D341Med (cell line): ENCODE measurements around the gene IPO7.
"Not testable (repeated sequence)": the region's sequence is repeated elsewhere in the genome, so short reads cannot be mapped to it uniquely, and the experiment has no call there.

Experiments
- DNase-seq: peaks from one replicate; pipeline ENCODE4 v3.0.0; 2012; ENCODE audit warnings: low spot score

The IPO7 gene

DNA sequence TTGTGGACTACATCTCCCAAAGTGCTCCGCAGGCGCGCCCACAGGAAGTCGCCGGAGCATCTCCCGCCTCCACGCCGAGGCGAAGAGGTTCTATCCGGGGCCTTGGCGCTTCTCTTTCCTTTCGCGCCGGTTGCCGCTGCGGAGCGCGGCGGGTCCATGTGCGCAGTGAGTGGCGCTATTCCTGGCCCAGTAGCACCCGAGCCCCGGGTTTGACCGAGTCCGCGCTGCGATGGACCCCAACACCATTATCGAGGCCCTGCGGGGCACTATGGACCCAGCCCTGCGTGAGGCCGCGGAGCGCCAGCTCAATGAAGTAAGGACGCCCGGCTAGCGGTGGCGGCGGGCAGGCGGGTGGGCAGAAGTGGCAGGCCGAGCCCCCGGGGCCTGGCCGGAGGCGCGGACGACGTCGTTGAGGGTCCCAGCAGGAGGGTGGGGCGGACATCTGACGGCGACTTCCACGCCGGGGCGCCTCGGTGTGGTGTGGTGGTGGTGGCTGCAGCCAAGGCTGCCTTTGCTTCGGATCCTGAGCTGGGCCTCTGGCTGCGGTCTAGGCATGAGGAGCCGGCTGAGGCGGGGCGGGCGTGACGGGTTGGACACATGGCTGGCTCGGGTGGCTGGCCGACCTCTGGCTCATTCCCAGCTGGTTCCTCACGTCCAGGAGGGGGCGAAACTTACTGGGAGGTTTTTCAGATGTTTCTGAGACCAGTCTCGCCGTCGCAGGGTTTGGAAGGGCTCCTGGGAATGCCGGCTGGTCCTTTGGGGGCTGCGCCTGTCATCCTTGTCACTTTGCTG is at the start of gene IPO7:
Gene IPO7, plus strand, starts transcription at position 118 of the 792 bp plus-strand sequence. Its CDS starts 112 bp downstream, at position 230.
- peak; percentile 93 for DNase-seq

DNA sequence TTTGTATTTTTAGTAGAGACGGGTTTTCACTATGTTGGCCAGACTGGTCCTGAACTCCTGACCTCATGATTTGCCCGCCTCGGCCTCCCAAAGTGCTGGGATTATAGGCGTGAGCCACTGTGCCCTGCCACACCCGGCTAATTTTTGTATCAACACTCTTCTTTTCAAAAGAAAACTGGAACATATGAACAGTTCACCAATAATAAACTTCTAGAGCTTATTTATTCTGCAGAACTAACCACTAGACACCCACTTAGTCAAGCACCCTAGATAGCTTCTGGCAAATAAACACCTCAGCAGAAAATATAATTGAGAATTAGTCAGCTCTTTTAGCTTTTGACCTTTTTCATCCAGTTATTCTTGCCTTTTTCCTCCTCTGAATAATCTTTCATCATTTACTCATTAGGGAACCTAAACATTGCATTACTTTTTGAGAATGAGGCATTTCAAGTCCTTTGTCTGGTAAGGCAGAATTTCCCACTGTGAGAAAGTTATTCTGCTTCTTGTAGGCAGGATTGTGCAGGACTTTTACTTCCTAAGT is 42.7 kb upstream of the IPO7 start:
- DNase-seq = no peak

DNA sequence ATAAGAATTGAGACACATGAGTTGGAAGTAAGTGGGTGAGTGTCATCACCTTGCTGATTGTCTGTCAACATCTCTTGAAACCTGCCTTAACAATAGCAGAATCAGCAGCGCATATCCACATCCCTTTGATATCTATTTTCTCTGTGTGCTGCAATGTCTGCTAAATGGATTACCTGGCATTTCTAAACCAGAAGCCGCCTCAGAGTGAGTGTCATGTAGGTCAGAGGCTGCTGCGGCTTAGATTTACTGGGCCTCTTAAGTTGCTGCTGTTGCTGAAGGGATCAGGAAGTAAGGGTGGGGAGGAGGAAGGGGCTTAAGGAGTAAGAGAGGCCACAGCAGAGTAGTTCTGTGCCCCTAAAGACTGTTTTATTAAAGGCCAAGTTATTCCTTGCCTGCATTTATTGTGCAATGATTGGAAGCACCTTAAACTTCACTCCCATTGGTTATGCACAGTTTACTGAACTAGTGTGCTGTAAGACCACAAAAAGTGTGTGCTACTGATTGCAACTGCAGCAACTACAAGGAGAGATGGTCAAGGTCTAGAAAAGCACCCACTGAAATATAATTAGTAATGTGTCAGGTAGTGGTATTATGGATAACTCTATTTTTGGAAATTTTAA is 40.3 kb upstream of the IPO7 start:
- no peak for DNase-seq

DNA sequence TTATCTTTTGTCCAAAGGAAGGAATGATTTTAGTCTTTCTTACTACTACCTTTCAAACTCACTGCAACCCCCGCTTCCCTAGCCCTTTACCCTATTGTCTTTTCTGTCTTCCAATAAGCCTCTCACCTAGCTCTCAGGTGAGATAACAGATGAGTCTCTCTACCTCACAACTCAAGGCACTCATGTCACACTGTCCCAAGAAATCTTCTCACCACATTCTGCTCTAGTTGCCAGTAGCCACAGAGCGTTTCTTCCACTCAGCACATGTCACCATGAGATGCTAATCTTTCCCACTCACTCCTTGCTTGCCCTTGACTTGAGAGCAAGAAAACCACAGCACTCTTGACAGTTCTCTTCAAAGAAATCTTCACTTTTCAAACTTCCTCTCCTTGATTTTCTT is 37.4 kb upstream of the IPO7 start:
- DNase-seq = no peak

DNA sequence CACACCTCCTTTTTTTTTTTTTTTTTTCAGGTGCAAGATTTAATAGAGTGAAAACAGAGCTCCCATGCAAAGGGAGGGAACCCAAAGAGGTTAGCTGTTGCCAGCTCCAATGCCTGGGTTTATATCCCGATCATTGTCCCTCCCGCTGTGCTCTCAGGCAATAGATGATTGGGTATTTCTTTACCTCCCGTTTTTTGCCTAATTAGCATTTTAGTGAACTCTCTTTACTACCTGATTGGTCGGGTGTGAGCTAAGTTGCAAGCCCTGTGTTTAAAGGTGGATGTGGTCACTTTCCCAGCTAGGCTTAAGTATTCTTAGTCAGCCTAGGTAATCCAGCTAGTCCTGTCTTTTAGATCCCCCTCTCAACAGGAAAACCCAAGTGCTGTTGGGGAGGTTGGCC is 36.7 kb upstream of the IPO7 start:
- not testable (repeated sequence) for DNase-seq

DNA sequence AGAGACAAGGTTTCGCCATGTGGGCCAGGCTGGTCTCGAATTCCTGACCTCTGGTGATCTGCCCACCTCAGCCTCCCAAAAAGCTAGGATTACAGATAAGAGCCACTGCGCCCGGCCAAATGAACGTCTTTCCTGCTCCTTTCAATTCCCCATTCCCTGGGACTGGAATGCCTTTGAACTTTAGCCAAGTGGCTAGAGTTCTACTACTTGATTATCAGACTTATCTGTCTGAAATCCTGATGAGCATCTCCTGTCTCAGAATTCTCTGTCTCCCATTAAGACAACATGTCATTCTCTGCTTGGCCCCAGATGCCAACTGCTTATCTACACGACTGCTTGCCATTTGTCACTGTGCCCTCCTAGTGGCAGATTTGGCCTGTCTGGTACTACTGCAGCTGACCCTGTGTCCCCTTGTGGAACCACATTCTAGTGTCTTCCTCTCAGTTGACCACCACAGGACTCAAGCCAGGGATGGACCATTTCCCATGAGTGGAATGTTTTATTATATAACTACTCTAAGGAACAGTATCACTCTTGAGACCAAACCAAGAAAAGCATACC is 33.1 kb upstream of the IPO7 start:
- DNase-seq = no peak

DNA sequence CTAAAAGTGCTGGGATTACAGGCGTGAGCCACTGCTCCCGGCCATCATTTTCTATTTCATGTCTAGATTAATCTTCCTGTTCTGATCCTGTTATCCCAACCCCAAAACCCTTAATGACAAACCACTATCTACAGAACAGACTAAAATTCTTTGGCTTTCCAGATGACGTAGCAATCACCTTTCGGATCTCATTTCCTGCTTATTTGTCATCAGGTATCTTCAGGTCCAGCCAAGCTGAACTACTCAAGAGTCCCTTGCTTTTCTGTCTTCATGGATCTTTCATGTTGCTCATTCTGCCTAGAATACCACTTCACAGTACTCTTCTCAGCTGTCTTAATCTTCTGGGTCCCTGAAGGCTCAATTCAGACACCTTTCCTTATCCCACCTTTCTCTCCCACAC is 27.4 kb upstream of the IPO7 start:
- DNase-seq = no peak

DNA sequence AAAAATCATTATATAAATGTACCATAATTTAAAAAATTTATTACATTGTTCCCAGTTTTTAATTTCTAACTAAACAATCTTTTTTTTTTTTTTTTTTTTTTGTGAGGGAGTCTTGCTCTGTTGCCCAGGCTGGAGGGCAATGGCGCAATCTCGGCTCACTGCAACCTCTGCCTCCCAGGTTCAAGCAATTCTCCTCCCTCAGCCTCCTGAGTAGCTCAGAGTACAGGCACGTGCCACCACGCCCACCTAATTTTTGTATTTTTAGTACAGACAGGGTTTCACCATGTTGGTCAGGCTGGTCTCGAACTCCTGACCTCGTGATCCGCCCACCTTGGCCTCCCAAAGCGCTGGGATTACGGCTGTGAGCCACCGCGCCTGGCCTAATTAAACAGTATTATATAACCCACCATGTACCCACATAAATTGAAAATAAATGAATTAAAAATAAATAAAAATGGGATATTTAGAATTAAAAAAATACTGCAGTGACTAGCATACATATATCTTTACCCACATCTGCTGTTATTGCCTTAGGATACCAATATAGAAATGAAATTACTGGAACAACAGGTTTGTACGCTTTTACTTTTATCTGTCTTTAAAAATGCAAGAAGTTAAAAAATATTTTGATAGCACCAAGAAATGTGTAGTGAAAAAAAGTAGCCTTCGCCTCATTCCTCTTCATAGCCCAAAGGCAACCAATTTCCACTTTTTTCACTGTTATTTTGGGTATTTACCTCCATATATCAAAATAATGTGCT is 23.4 kb upstream of the IPO7 start:
- DNase-seq = not testable (repeated sequence)

DNA sequence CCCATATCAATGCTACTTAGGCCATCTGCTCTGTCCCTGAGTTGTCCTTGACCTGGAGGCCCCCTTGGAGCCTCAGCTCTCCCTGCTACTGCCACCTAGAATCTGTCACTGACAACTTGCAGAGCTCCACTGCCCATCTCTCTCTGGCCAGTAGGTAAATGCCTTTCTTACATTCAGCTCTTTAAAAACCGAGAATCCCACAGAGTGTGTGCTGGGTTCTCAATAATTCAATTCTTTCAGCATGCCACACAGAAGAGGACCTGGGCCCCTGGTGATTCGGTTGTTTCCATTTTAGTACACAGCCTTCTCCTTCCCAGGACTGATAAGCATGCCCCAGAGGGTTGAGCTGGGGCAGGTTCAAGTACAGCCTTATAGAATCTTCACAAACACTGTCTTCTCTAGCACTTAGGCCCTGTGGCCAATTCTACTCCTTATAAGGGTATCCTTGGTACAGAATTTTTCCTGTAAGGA is 22.0 kb upstream of the IPO7 start:
- DNase-seq = no peak

DNA sequence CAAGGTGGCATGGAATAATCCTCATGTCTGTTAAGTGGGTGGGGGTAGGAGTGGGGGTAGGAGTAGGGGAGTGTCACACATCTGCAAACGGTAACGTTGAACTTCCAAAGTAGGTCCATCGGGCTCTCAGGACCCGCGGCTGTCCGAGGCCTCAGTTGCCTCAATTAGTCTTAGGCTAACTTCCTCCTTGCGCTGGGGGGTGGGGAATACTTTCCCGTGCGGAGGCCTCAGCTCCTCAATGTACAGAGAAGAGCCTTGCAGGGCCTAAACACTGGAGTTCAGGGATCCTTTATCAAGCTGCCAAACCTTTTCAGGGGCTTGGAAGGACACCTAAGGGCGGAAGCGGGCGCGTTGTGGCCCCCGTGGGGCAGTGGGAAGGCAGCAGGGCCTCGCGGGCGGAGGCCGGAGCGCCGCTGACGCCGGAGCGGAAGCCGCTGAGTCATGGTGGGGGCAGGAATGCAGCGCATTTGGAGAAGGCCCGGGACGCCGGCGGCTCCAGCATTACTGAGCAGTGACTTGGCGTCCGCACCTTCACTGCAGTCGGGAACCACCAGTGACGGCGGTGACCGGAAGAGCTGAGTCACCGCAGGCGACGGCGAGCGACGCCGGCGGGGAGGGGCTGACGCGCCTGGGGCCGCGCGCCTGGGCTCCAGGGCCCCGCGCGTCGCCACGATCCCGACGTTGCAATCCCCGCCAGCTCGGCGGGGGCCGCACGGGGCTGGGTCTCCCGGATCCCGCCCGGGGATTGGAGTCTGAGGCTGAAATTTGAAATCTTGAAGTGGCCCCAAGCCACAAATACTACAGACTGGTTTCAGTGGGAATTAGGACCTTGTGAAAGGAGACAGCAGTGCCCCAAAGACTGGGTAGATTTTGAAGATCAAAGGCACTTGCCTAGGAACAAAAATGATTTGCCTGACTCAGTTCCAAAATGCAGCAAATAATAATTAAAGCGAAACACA is 20.2 kb upstream of the IPO7 start:
- DNase-seq = peak; percentile 94

DNA sequence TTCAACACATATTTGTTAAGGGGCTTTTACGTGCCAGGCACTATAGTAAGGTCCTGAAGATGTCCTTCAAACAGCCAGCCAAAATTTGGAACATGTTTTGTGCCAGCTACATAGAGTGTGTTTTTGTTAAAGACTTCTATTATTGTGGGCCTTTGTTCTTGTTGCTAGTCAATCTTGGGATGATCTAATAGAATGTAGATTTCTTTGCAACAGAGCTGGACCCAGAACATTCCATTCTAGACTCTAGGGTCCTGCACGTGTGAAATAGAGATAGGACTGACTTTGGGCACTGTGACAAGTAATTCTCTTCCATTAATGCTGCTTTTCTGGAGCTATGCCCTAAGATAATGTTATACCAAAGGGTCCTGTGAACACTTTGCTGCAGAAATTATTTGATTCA is 16.9 kb upstream of the IPO7 start:
- no peak for DNase-seq

DNA sequence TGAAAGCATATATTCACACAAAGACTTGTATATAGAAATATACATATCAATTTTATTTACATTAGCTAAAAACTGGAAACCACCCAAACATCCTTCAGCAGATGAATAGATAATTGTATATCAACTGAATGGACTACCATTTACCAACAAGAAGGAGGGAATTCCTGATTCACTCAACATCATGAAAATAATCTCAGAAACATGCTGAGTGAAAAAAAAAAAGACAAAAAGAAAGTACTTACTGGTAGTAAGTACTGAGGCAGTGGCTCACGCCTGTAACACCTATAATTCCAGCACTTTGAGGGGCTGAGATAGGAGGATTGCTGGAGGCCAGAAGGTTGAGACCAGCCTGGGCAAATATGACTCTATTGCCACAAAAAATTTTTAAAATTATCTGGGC is 7.4 kb upstream of the IPO7 start:
- DNase-seq = no peak

DNA sequence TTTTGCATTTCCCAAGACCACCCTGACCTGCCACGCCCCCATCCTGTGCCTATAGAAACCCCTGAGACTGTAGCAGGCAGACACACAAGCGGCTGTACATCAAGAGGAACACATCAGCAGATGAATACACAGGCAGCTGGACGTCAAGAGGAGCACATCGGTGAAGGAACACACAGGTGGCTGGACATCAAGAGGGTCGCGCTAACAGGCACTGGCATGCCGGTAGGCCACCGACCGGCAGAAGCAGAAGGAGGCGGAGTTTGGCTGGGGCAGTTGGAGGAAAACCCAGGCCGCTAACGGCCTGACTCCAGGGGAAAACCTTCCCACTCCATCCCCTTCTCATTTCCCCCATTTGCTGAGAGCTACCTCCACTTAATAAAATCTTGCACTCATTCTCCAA is 5.4 kb upstream of the IPO7 start:
- no peak for DNase-seq

DNA sequence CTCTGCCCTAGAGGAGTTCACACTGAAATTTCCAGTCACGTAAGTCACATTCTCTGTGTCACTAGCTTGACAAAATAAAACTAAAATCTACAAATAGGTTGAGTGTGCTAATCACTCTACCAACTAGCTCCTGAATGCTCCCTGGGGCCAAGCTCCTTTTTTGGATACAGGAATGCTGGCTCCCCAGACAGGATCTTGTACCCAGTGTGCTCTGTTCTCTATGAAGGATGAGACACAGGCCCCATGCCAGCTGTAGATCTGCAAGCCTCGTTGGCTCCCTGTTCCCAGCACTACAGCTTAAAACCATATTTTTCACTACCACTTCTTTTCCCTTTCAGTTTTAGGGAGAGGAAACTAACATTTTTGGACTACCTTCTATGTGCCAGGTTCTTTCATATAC is 3.7 kb upstream of the IPO7 start:
- DNase-seq = peak; percentile 30

DNA sequence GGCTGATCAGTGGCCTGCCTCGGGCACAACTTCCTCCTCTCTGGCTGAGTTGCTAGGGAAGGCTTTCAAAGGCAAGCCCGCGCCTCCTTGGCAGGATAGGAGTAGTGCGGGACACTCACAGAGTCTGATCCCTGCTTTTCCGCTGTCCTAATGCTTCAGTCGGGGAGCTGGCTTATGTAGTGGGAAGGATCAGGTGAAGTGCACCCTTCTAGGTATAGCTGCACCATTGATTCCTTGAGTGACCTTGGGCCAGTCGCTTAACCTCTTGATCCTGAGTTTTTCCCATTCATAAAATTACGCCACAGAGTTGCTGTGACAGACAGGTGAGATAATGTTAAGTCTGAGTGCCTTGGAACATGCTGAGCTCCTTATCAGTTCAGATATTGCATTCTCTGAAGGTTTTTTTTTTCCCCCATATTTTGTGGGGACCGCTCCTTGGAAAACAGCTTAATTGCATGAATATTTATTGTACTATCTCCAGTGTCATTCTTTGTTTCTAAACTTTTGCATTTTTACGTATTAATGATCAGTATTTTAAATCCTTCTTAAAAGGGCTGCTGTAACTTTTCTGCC is 961 bp downstream of the IPO7 start:
- no peak for DNase-seq

DNA sequence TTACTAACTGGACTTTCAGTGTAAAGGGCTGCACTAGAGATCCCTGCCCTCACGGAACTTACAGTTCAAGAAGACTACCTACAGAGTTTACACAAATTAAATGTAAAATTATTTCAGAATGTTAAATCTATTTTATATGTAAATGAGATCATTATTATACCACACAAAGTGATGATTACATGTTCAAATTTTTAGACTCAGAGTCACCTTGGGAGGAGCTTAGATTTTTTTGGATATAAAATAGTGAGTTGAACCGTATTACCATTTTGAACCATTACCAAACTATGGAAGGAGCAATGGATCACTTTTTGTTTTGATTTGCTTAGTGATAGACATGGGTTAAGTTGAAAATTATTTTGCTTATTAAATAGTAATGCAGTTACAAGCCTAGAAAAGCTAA is 1.6 kb downstream of the IPO7 start:
- DNase-seq = no peak

DNA sequence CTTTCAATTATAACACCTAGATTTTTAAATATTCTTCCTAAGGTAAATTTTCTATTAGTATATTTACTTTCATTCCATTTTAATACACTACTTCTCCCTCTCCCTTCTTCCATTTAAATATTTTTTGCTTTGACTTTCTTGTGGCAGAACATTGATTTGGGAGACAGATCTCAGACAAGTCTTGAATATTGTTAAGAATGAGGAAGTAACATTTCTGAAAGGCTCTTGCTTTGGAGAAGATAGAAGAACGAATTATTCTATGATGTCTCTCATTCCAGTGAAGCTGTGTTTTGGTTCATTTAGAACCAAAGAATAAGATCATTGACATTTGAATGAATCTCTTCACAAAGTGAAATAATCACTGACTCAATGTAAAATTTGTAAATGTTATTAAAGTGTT is 2.4 kb downstream of the IPO7 start:
- no peak for DNase-seq

DNA sequence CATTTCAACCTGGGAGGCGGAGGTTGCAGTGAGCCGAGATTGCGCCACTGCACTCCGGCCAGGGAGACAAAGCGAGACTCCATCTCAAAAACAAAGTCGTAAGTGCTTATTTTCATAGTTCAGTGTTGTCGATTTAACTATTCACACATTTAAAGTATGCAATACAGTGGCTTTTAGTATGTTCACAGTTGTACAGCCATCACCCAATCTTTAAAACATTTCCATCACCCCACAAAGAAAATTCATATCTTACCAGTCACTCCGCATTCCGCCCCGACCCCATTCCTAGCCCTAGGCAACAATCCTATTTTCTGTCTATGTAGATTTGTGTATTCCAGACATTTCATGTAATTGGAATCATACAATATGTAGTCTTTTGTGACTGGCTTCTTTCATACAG is 11.9 kb downstream of the IPO7 start:
- no peak for DNase-seq

DNA sequence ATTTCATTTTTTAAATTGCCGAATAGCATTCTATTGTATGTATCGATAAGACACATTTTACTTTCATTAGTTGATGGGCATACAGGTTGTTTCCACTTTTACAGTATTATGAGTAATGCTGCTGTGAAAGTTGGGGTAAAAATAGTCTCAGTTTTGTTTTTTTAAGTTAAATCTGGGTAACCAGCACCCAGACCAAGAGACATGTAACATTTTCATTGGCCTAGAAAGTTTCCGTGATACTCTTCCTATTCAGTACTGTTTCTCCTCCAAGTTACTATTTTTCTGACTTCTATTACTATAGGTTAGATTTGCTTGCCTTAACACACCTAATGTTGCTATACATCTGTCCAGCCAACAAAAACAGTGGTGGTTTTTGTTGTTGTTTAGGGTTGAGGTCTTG is 12.3 kb downstream of the IPO7 start:
- no peak for DNase-seq

DNA sequence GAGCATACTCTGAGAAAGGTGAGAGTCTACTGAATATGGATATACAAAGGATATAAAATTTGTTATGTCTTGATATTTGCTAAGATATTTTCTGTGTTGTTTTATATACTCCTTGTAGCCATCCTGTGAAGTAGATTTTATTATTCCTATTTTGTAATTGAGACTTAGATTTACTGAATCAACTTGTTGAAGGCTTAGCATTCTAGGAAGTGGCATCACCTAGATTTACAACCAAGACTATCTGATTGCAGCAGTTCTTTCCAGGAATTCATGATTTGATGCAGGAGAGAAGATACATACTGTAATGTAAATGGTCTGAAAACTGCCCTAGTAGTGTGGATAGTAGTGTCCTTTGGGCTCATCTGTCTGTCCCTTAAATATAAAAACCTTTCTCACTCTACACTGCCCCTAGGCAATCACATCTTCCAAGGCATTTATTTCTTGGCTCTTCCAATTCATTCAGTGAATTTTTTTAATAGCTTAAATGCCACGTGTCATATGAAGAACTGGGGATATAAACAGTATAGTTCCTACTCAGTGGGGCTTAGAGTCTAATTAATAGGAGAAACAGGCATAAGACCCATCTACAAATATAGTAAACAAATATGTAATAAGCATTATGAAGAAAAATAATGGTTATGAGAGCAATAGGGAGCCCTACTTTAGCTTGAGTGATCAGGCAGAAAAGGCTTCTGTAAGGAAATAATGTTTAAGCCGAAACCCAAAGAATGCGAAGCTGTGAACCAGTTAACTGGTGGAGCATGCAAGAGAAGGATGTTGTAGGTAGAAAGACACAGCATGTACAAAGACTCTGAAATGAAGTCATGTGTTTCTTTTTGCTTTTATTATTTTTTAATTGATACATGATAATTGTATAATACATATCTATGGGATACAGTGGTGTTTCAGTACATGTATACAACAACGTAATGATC is 13.6 kb downstream of the IPO7 start:
- DNase-seq = no peak
